Stimulated activated CD8-positive, alpha-beta memory T cell treated with anti-CD3 and anti-CD28 coated beads, Interleukin-12 subunit alpha, Interleukin-12 subunit beta, amount 100 ng/mL, for 24 hours (primary cell): ENCODE data around the gene RCOR1.
"Not testable (repeated sequence)": the region's sequence is repeated elsewhere in the genome, so short reads cannot be mapped to it uniquely, and the experiment has no call there.

Experiments
- DNase-seq: peaks from one replicate; pipeline ENCODE4 v3.0.0-alpha.2; 2020; ENCODE audit errors: extremely low read depth

The RCOR1 gene

DNA sequence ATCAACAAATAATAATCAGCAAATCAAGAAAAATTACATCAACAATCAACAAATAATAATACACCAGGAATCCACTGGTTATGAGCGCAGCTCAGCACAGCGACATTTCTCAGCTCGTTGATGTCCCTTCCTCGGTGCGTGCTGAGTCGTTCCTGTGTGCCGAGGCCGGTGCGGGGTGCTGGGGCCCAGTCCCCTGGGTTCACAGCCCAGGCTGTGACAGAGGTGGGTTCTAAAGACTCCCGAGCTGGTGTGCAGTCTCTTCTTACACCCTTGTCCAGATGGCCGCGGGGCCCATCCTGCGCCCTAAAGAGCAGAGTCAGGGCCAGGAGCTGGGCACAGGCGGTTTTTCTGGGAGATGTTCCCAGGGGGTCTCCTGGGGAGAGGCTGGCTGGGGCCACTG is 157.9 kb downstream of the RCOR1 start:
- DNase-seq: no peak

DNA sequence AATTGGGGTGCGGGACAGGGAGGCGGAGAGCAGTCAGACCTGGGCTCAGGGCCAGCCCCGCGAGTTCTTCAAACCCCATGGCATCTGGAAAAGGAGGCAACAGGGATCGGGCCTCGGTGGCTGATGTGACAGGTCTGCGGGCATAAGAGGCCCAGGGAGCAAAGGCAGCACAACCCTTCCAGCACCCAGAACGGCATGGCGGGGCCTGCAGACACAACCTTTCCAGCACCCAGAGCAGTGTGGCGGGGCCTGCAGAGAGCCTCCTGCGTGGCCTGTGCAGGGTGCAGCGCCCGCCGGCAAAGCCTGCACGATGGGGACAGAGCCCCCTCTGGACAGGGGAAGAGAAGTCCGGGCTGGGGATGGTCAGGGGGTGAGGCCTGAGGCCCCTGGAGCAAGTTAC is 158.6 kb downstream of the RCOR1 start:
- DNase-seq: no peak

DNA sequence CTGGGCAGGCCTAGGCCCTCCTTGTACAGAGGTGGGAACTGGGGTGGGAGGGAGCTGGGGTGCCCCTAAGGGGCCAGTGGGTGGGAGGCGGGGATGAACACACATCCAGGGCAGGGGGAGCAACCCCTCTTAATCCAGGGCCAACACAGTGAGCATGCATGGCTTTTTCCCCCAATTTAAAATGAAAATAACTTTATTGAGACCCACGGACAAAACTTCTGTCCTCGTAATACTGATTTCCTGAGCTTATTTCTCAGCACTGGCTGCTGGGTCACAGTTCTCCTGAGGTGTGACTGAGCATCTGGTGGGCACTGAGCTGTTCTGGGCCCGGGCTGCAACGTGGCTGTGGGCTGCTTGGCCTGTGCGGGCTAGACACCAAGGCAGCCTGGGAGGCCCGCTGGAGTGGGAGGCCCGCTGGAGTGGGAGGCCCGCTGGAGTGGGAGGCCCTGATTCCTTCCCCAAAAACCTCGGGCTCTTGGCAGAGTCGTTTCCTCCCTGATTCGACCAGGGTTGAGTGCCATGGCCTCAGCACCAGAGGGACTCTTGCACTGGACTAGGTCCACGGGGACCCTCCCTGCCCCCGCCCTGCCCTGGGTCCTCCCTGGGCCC is 159.9 kb downstream of the RCOR1 start:
- no peak for DNase-seq

DNA sequence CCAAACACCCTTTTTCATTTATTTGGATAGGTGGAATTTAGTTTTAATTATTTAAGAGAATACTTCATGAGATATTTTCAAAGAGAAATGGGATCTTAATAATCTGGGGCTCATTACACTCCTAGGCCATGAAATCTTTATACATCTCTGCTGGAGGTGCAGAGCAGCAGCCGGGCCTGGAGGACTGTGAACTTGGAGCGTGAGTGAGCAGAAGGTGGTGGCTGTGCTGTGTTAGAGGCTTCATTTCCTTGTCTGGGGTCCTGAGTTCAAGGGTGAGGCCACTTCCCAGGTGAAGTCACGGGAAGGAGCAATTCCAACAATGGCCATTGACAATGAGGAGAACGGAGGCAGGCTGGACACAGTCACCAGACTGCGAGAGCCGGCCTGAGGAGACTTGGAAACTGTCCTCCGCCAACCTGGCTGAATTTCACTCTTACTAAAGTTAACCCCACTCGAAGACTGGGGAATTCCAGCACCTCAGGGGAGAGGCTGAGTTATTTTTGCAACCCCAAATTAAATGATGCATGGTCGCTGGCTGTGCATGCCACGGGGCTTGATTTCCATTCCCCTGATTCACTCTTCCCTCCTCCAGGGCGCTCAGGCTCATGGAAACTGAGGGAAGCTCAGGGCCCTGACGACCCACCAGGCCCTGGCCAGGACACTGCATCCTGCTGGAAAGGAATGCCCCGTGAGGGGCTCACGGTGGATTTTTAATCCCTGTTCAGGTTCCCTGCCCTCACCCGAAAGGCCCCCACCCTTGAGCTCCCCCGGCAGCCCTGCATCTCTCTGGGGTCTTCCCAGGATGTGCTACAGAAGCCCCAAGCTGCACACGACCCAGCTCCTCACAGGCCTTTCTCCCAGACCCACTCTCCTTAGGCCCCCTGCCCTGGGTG is 162.2 kb downstream of the RCOR1 start:
- DNase-seq: no peak

DNA sequence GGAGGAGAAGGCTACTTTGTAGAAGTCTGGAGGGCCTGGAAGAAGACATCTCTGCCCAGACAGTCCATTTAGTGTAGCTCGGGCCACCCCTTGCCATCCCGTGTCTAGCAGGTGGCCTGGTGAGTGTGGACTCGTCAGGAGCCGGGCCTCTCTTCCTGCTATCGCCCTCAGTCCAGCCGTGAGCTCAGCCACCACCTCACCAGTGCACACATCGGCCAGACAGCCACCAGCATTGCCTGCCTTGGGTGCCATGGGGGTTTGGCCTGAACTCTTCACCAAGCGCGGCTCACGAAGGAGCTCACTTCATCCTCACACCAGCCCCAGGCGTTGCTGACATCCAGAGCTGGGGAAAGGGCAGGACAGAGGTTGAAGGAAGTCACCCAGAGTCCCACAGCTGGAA is 165.2 kb downstream of the RCOR1 start:
- no peak for DNase-seq

DNA sequence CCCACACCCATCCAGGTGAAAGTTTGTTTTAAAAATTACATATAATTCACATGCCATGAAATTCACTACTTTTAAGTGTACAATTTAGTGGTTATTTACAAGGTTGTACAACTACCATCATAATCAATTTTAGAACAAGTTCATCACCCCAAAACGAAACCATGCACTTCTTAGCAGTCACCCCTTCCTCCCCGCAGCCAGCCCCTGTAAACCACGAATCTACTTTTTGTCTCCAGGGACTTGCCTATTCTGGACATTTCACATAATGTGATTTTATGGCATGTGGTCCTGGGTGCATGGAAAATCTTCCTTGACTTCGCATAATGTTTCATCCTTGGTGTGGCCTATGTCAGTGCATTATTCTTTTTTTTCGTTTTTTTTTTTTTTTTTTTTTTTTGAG is 165.6 kb downstream of the RCOR1 start:
- no peak for DNase-seq

DNA sequence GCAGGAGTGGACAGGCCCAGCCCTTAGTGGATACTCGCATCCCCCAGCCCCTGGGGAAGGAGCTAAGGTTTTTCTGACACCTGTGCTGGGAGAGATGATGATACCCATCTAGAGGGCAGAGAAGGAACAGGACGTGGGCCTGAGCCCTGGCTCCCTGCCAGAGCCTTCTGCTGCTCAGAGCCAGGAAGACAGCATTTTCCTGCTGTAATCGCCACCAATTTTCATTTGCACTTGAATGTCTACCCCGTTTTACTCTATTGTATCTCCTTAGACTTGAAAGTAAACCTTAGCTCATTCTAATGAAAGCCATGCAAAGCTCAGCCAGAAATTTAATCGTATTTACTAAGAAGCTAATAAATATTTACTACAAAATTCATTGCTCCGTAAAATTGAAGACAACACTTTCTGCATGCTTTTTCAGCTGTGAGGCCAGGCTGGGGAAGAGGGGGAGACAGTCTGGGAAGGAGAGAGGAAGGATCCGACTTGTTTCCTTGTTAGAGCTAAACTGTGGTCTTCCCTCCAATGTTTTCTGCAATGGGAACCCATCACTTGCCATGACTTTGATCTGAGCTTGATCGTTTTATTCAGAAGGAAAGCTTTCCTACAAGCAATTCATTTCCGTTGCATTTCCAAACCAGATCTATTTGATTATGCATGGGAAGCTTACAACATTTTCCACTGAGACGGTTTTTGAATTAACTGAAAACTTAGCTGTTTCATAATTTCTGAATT is 167.2 kb downstream of the RCOR1 start:
- no peak for DNase-seq

DNA sequence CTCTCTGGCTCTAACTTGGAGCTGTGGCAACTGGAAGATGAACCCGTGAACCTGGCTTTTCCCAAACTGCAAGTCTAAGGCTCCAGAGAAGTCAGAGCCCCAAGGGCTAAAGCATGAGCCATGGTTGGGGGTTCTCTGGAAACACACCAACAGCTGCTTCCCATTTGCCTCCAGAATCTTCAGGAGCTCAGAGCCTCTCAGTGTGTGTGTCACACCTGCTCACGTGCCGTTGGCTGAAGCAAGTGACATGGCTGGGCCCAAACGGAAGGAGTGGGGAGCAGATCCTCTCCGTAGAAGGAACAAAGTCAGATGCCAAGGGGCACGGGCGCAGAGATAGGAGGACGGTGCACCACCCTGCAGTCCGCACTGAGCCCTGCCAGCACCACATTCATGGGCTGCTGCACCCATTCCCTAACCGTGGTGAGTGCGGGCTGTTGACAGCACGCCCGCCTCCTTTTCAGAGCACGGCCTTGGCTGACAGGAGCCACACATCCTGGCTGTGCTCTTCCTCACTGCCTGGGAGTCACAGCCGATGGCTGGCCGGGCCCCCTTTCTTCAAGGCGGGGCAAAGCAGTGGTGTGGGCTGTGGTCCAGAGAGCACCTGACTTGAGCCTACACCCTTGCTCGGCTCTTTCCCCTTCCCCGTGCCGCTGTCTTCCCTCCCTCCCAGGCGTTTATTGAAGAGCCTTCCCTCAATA is 168.2 kb downstream of the RCOR1 start:
- no peak for DNase-seq

DNA sequence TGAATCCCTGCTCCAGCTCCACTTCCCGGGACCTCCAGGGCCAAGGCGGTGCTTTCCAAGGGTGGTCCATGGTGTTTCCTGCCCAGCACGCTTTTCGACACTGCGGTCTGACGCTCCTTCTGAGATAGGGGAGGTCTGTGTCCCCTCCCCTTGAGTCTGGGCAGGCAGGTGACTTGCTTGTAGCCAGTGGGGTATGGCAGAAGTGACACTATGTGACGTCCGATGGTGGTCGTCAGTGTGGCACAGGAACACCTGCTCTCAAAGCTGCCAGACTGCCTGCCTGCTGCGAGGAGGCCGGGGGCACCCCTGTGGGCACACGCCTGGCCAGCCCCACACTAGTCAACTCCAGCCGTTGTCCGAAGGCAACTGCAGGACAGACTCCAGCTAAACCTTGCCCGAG is 168.8 kb downstream of the RCOR1 start:
- DNase-seq: no peak

DNA sequence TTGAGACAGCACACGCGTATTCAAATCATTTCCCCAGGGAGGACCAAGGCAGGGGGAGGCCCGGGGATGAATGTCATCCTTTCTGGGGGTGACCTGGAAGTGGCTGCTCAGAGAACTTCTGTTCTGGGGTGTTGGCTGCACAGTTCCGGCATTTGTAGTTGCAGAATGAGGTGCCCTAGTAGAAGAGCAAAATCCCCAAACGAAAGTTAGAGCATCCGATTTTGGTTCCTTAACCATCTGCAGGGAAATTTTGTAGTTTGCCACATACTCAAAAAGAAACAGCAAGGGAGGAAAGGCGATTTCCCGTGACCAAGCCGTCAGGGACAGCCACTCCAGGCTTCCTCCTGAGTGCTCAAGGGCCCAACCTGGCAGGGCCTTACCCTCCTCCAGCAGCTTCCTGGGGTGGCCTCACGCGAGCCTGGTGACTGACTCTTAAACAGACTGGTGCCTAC is 171.8 kb downstream of the RCOR1 start:
- no peak for DNase-seq

DNA sequence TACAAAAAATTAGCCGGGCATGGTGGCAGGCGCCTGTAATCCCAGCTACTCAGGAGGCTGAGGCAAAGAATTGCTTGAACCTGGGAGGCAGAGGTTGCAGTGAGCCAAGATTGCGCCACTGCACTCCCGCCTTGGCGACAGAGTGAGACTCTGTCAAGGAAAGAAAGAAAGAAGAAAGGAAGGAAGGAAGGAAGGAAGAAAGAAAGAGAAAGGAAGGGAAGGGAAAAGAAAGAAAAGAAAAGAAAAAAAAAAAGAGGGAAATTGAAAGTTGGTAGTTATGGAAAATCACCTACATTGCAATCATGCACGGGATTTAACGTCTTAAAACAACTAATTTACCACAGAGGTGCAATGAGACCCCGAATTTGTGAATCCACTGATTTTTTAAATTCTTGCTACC is 173.3 kb downstream of the RCOR1 start:
- DNase-seq: not testable (repeated sequence)

DNA sequence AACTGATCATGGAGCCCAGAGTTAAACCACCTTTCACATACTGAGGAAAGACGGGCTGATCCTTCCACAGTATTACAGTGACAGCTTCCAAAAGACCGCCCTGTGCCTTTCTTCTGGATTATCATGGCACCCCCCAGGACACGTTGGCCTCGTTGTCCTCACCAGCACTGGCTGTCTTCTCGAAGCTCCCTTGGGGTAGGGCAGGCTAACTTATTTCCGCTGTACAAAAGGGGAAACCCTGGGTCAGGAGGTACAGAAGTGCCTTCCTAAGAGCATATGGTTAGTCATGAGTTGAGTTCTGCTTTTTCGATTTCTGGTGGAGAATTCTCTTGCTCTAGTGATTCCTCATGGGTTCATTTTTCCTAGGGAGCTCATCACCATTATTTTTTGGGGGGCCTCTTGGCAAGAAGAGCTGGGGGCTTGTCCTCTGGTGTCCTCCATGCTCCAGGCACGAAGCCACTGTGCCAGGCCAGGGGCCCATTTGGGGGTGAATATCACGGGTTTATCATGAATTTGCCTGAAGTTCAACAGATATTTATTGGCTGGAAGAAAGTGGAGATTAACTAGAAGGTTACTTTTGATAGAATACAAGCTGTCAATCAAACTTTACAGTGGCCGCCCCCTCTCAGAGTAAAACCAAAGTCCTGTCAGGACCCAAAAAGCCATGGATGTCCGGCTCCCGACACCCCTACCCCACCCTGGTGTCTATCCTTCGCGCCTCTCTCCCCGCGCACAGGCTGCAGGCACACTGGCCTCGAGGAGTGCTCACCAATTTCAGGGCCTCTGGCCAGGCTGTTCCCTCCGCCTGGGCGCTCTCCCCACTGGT is 176.0 kb downstream of the RCOR1 start:
- DNase-seq: no peak

DNA sequence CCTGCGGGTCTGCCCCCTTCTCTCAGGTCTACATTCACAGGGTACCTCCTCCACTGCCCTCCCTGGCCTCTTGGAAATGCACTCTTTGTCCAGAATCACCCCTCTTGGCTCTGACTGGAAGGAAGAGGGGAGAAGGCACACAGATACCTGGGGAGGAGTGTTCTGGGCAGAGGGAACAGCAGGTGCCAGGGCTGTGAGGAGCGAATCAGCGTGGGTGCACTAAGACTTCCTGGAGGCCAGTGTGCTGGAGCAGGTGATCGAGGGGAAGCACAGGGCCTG is 176.5 kb downstream of the RCOR1 start:
- DNase-seq: no peak

DNA sequence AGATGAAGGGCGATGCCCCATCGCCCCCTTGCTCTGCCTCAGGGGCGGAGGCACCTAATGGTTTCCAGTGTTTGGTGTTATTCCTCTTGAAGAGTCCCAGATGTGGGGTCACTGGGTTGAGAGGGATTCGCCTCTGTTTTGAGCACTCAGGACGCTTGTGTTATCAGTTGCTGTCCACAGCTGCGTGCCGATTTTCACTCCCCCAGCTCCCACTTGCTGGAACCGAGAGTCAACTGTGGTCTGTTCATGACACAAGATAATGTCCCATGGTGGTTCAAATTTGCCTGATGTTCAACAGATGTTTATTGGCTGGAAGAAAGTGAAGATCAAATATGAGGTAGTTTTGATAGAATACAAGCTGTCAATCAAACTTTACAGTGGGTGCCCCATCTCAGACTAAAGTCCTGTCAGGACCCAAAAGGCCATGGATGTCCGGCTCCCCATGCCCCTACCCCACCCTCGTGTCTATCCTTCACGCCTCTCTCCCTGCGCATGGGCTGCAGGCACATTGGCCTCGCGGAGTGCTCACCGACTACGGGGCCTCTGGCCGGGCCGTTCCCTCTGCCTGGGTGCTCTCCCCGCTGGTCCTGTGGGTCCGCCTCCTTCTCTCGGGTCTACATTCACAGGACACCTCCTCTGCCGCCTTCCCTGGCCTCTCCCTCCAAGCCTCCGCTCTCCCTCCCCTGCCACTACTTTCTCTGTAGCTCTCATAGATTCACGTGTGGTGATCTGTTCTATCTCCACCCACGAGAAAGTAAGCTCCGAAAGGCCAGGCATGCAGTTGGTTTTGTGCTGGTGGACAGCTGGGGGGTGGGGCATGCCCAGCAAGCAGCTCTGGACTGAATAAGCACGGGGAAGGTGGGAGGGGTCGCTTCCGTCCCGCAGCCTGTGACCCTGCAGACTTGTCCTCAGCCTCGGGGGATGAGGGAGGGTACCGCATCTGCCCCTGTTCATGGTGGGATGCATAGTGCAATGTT is 178.0 kb downstream of the RCOR1 start:
- DNase-seq: no peak

DNA sequence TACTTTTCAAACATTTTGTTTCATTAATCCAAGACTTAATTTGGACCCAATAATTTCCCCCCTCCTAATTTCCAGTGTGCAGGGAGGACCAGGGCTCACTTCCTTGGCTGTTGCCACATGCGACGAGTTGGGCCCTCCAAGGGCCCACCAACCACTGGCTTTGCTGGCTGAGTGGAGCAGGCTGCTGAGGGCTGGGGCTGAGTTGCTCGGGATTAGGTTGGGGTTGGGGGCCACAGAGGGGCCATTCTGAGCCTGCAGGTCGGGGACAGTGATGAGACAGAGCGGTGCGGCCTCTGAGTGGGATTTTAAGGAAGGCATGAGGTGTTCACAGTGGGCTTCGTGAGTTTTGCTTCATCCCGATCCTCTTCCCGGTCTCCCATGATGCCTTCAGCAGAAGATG is 178.7 kb downstream of the RCOR1 start:
- no peak for DNase-seq

DNA sequence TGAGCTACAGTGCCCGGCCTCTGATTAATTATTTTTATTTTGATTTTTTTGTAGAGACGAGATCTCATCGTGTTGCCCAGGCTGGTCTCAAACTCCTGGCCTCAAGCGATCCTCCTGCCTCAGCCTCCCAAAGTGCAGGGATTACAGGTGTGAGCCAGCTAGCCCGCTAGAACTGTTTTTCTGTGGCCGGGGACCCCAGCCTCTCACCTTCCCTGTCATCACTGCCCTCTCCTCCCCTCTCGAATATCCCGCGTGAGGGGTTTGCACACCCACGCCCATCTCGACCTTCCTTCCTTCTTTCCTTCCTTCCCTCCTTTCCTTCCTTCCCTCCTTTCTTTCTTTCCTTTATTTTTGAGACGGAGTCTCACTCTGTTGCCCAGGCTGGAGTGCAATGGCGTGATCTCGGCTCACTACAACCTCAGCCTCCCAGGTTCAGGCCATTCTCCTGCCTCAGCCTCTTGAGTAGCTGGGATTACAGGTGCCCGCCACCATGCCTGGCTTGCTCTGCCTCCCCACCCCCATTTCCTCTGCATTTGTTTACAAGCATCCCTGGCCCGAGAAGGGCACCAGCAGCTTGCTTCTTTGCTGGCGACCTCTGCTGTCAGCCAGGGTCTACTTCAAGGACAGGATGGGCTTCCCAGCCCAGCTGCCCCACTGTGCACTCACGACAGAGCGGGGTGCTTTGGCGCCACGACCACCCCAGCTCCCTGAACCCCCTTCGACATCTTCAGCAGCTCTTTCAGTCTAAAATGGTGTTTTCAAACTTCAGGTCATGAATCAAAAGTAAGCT is 180.5 kb downstream of the RCOR1 start:
- no peak for DNase-seq

DNA sequence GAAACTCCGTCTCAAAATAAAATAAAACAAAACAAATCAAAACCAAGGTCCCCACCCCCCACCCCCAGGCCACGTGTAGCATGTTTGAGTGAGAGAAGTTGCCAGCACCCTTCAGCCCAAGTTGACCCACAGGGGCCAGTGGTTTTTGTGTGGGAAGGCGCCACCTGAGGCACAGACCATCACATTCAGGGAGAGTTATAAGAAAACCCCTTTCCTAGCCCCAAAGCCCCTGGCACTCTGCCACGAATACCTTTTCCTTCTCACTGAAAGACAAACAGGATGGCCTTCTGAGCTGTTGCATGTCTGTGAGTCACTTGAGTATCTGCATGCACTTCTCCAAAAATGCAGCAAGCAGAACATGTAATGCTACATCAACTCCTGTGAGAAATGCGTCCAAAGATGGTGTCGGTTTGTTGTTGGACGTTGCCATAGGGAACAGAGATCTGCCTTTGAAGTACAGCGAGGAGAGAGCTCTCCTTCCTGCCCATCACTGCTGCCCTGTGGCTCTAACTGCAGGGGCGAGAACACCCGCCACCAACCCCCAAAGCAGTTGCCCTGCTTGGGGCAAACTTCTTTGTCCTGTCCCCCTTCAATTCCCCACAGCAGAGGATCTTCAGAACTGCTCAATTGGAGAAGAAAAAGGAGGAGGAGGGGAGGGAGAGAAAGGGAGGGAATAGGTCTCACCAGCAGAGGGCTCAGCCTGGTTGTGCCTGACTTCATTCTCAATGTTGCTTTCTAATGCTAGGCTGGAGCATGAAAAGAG is 182.1 kb downstream of the RCOR1 start:
- DNase-seq: no peak

DNA sequence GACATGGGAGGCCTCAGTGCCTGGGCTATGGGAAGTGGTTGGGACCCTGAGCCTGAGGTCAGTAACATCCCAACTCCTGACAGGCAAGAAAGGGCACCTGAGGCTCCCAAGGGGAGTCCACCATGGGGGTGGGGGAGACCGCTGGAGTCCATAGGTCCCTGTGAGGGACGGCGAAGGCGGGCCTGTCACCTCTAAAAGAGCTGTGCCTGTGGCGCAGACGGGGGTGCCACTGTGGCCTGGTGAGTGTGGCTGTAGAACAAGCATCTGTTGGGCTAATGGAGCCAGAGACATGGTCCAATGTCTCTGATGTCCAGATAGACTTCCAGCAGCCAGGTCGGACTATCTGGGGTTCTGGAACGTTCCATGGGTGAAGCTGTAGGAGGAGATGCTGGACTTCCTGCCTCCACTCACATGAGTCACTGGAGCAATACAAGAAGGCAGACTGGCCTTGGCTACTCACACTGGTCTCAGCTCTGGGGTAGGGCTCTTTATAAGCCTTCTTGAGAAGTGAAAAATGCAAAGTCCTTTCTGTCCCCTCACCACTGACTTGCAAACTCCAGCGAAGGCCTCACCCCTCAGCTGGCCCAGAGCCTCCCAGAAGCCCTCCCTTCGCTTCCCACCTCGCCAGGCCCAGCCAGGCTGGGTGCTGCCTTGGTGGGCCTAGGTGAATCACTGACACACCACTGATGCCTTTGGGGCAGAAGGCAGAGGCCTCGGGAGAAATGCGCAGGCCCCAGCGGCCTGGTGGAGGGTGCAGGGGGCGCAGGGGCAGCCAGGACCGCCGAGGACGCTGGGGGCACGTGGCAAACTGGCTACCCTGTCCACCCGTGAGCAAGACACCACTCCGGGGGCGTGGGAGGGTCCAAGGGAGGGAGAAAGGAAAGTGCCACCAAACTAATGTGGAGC is 183.7 kb downstream of the RCOR1 start:
- no peak for DNase-seq
